Measurements from ENCODE around the gene MOGAT1. TPM values are rescaled to one million over a fixed set of nuclear protein-coding genes. Genes with fewer than 3 reads are reported as not detected.
"Not testable (repeated sequence)": the region's sequence is repeated elsewhere in the genome, so short reads cannot be mapped to it uniquely, and the experiment has no call there.

MOGAT1 gene
- total RNA-seq, 2 experiments from 2014 or later, result not detected

- CTCF ChIA-PET, result interaction anchor here (1.9 kb wide), 1 partner anchor 8 kb away, joined by 7 read pairs; no protein-coding TSS in a partner anchor
- H3K27ac Mint-ChIP-seq, result no peak overlapping the region
- peaks cover 22% of the 10 kb centered on the region for H3K27me3 Mint-ChIP-seq
- intact Hi-C loops (cut with micrococcal nuclease), result no loop called here
- POLR2A ChIA-PET, result no interaction called here
- H3K36me3 Mint-ChIP-seq, result no peaks in the 10 kb centered on the region
- no peaks in the 10 kb centered on the region for H3K4me1 Mint-ChIP-seq (ENCODE audit: low read depth)
- H3K4me3 Mint-ChIP-seq, result no peak overlapping the region
- no peaks in the 10 kb centered on the region for H3K9me3 Mint-ChIP-seq
- DNase-seq, result no peak
Observed at GRCh38 chr2:222715742-222716141, 44.3 kb downstream of the MOGAT1 start.

GRCh38 chr2:222719787-222720186 lies 48.3 kb downstream of the MOGAT1 start:
- H3K4me1 Mint-ChIP-seq (ENCODE audit: low read depth); DNase-seq; intact Hi-C loops (cut with micrococcal nuclease); H3K36me3 Mint-ChIP-seq; CTCF ChIA-PET; POLR2A ChIA-PET; H3K27ac Mint-ChIP-seq; H3K9me3 Mint-ChIP-seq; H3K4me3 Mint-ChIP-seq: not testable (repeated sequence)
- H3K27me3 Mint-ChIP-seq, result peaks cover 16% of the 10 kb centered on the region

GRCh38 chr2:222721597-222721996 lies 50.1 kb downstream of the MOGAT1 start:
- CTCF ChIA-PET; H3K27ac Mint-ChIP-seq; POLR2A ChIA-PET; H3K4me3 Mint-ChIP-seq; H3K36me3 Mint-ChIP-seq; H3K9me3 Mint-ChIP-seq; intact Hi-C loops (cut with micrococcal nuclease); H3K27me3 Mint-ChIP-seq; H3K4me1 Mint-ChIP-seq (ENCODE audit: low read depth); DNase-seq: not testable (repeated sequence)

- Mint-ChIP-seq H3K36me3 (no peaks in the 10 kb centered on the region), H3K9me3 (no peaks in the 10 kb centered on the region), H3K4me1 (ENCODE audit: low read depth) (no peaks in the 10 kb centered on the region), H3K4me3 (no peak overlapping the region), H3K27ac (no peak overlapping the region), H3K27me3 (peaks cover 6% of the 10 kb centered on the region)
- no peak for DNase-seq
- ChIA-PET POLR2A (no interaction called here), CTCF (interaction anchor here (0.5 kb wide), 1 partner anchor 997 kb away, joined by 3 read pairs; no protein-coding TSS in a partner anchor)
- intact Hi-C loops (cut with micrococcal nuclease), result no loop called here
Observed at GRCh38 chr2:222722327-222722946, 51.0 kb downstream of the MOGAT1 start.

GRCh38 chr2:222724208-222724607 lies 52.8 kb downstream of the MOGAT1 start:
- Mint-ChIP-seq H3K27ac (no peak overlapping the region), H3K4me3 (no peak overlapping the region), H3K9me3 (no peaks in the 10 kb centered on the region), H3K4me1 (ENCODE audit: low read depth) (no peaks in the 10 kb centered on the region), H3K27me3 (peaks cover 4% of the 10 kb centered on the region), H3K36me3 (no peaks in the 10 kb centered on the region)
- no peak for DNase-seq
- intact Hi-C loops (cut with micrococcal nuclease), result no loop called here
- ChIA-PET CTCF (interaction anchor here (1.0 kb wide), 1 partner anchor 215 kb away, joined by 3 read pairs; no protein-coding TSS in a partner anchor), POLR2A (no interaction called here)

- intact Hi-C loops (cut with micrococcal nuclease), result no loop called here
- Mint-ChIP-seq H3K27ac (no peak overlapping the region), H3K9me3 (no peaks in the 10 kb centered on the region), H3K27me3 (peaks cover 12% of the 10 kb centered on the region), H3K36me3 (no peaks in the 10 kb centered on the region), H3K4me1 (ENCODE audit: low read depth) (no peaks in the 10 kb centered on the region), H3K4me3 (no peak overlapping the region)
- no peak for DNase-seq
- CTCF ChIA-PET, result no interaction called here
- POLR2A ChIA-PET, result no interaction called here
Observed at GRCh38 chr2:222728621-222729020, 57.2 kb downstream of the MOGAT1 start.

- DNase-seq, result no peak
- no peak overlapping the region for H3K27ac Mint-ChIP-seq
- CTCF ChIA-PET, result no interaction called here
- H3K4me3 Mint-ChIP-seq, result no peak overlapping the region
- H3K9me3 Mint-ChIP-seq, result no peaks in the 10 kb centered on the region
- H3K36me3 Mint-ChIP-seq, result no peaks in the 10 kb centered on the region
- no peaks in the 10 kb centered on the region for H3K4me1 Mint-ChIP-seq (ENCODE audit: low read depth)
- POLR2A ChIA-PET, result no interaction called here
- peaks cover 10% of the 10 kb centered on the region for H3K27me3 Mint-ChIP-seq
- intact Hi-C loops (cut with micrococcal nuclease), result no loop called here
Observed at GRCh38 chr2:222730366-222730999, 59.0 kb downstream of the MOGAT1 start.

- intact Hi-C loops (cut with micrococcal nuclease), result no loop called here
- DNase-seq, result no peak
- Mint-ChIP-seq H3K4me3 (no peak overlapping the region), H3K9me3 (no peaks in the 10 kb centered on the region), H3K36me3 (no peaks in the 10 kb centered on the region), H3K27me3 (peaks cover 12% of the 10 kb centered on the region), H3K27ac (no peak overlapping the region), H3K4me1 (ENCODE audit: low read depth) (no peaks in the 10 kb centered on the region)
- ChIA-PET POLR2A (no interaction called here), CTCF (no interaction called here)
Observed at GRCh38 chr2:222731201-222731621, 59.8 kb downstream of the MOGAT1 start.

GRCh38 chr2:222732489-222733178 lies 61.2 kb downstream of the MOGAT1 start:
- no peak overlapping the region for H3K4me3 Mint-ChIP-seq
- ChIA-PET POLR2A (no interaction called here), CTCF (interaction anchor here (0.6 kb wide), 1 partner anchor 39 kb away, joined by 3 read pairs; no protein-coding TSS in a partner anchor)
- no peaks in the 10 kb centered on the region for H3K4me1 Mint-ChIP-seq (ENCODE audit: low read depth)
- peaks cover 15% of the 10 kb centered on the region for H3K27me3 Mint-ChIP-seq
- H3K36me3 Mint-ChIP-seq, result no peaks in the 10 kb centered on the region
- no peak overlapping the region for H3K27ac Mint-ChIP-seq
- DNase-seq, result no peak
- intact Hi-C loops (cut with micrococcal nuclease), result no loop called here
- H3K9me3 Mint-ChIP-seq, result no peaks in the 10 kb centered on the region

- no peaks in the 10 kb centered on the region for H3K36me3 Mint-ChIP-seq
- intact Hi-C loops (cut with micrococcal nuclease), result no loop called here
- no peak overlapping the region for H3K4me3 Mint-ChIP-seq
- H3K27ac Mint-ChIP-seq, result no peak overlapping the region
- ChIA-PET CTCF (no interaction called here), POLR2A (no interaction called here)
- no peaks in the 10 kb centered on the region for H3K9me3 Mint-ChIP-seq
- peaks cover 15% of the 10 kb centered on the region for H3K27me3 Mint-ChIP-seq
- no peak for DNase-seq
- no peaks in the 10 kb centered on the region for H3K4me1 Mint-ChIP-seq (ENCODE audit: low read depth)
Observed at GRCh38 chr2:222733470-222733845, 62.0 kb downstream of the MOGAT1 start.

- DNase-seq, result no peak
- CTCF ChIA-PET, result no interaction called here
- Mint-ChIP-seq H3K4me1 (ENCODE audit: low read depth) (no peaks in the 10 kb centered on the region), H3K27me3 (peaks cover 15% of the 10 kb centered on the region), H3K36me3 (no peaks in the 10 kb centered on the region), H3K27ac (no peak overlapping the region), H3K4me3 (no peak overlapping the region), H3K9me3 (no peaks in the 10 kb centered on the region)
- intact Hi-C loops (cut with micrococcal nuclease), result no loop called here
- POLR2A ChIA-PET, result no interaction called here
Observed at GRCh38 chr2:222733846-222734702, 62.6 kb downstream of the MOGAT1 start.

- Mint-ChIP-seq H3K4me3 (no peak overlapping the region), H3K4me1 (ENCODE audit: low read depth) (no peaks in the 10 kb centered on the region), H3K27ac (no peak overlapping the region), H3K9me3 (no peaks in the 10 kb centered on the region), H3K27me3 (peaks cover 12% of the 10 kb centered on the region), H3K36me3 (no peaks in the 10 kb centered on the region)
- no peak for DNase-seq
- CTCF ChIA-PET, result no interaction called here
- POLR2A ChIA-PET, result no interaction called here
- intact Hi-C loops (cut with micrococcal nuclease), result no loop called here
Observed at GRCh38 chr2:222734703-222735014, 63.2 kb downstream of the MOGAT1 start.

Measured in activated CD4-positive, alpha-beta memory T cell treated with anti-CD3 and anti-CD28 coated beads for 36 hours (primary cell).